Subcutaneous adipose tissue (tissue), 4 donors: ENCODE data around the gene KANTR. TPM values are rescaled to one million over a fixed set of nuclear protein-coding genes. Genes with fewer than 3 reads are reported as not detected.

Experiments
- CTCF ChIP-seq: fragments of 450-650 bp; IDR thresholded peaks from one replicate; pipeline ENCODE4 v1.5.1; 2016; ENCODE audit warnings: low read depth, mild to moderate bottlenecking, control low read depth, antibody characterized with exemption, moderate library complexity
- total RNA-seq, 4 donors: library from RNA; depleted of rRNA; stranded (reverse); fragments of >200 nt; gene quantifications; one replicate each; pipeline ENCODE4 v1.1.0, GENCODE V29; 2016

The KANTR gene
- total RNA-seq, 4 donors from 2014 or later = 14.6 to 41.3 (median 19.0) TPM

GRCh38 chrX:53088136-53088974 lies 5.6 kb upstream of the KANTR start:
- no peak for TF ChIP-seq CTCF

GRCh38 chrX:53089224-53089842 lies 4.6 kb upstream of the KANTR start:
- TF ChIP-seq CTCF = no peak

GRCh38 chrX:53089925-53090324 lies 4.0 kb upstream of the KANTR start:
- TF ChIP-seq CTCF = no peak

- no peak for TF ChIP-seq CTCF
These were observed 2.6 kb upstream of the KANTR start for GRCh38 chrX:53091354-53091753.

- no peak for TF ChIP-seq CTCF
These were observed 726 bp upstream of the KANTR start for GRCh38 chrX:53093177-53093655.

- TF ChIP-seq CTCF = no peak
These were observed 602 bp downstream of the KANTR start for GRCh38 chrX:53094582-53094905.

GRCh38 chrX:53095796-53096195 lies 1.9 kb downstream of the KANTR start:
- TF ChIP-seq CTCF = no peak
